DND-41 (cell line): ENCODE measurements around the gene TFIP11.

ENCODE experiments used
- CTCF ChIP-seq: IDR thresholded peaks from 2 replicates; pipeline ENCODE4 v1.5.1; 2012; ENCODE audit warnings: borderline replicate concordance, low read length, moderate library complexity, mild to moderate bottlenecking; ENCODE audit not compliant: poor library complexity, severe bottlenecking; ENCODE audit errors: extremely low read depth
- EZH2 ChIP-seq: IDR thresholded peaks from 3 replicates; pipeline ENCODE4 v1.6.1; 2012; ENCODE audit warnings: borderline replicate concordance, low read depth, mild to moderate bottlenecking, moderate library complexity, low read length, inconsistent platforms; ENCODE audit not compliant: severe bottlenecking

GRCh38 chr22:26470807-26471206 lies 41.5 kb downstream of the TFIP11 start:
- TF ChIP-seq CTCF = no peak
- no peak for TF ChIP-seq EZH2
